ENCODE results near the gene NKX2-1.
A peak's percentile ranks its signal among the peaks of the same experiment; 100 is the strongest.
"Not testable (repeated sequence)": the region's sequence is repeated elsewhere in the genome, so short reads cannot be mapped to it uniquely, and the experiment has no call there.

The NKX2-1 gene

DNA sequence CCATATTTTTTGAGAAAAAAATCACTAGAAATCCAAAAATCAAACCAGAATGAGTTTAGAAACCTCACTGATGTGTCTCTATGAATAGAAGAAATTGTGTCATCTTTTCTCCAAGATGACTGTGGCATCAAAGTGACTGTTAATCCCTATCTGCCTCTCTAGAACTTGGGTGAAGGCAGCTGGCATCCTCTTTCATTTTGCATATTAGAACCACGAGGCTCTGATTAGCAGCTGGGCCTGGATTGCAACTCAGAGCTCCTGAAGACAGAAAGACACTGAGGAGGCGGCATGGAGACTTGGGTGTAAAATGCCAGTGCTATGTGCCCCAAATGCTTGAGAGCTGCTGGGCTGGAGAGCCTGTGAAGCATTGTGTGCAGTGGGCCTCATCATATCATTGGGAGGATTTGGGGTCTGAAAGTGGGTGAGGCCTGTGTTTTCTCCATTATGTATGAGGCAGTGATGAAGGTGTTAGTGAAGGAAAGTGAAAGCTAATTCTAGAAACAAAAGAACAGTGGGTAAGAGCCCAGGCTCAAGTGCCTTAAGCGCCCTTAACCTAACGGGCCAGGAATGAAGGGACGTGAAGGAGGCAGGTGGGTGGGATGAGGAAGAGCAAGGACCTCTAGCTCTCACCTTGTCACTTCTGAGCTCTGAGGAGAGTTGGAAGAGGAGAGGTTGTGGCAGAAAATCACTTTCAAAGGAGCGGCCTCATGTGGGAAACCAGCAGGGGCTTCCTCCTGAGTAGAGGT, 36.1 kb upstream of the NKX2-1 start:
- TF ChIP-seq ISL1 (CRISPR knock-in tag; IDR thresholded peaks at IDR 0.05) (no peak), GLIS3 (CRISPR knock-in tag; IDR thresholded peaks at IDR 0.05) (no peak), RARB (CRISPR knock-in tag; IDR thresholded peaks at IDR 0.05) (no peak), BACH2 (CRISPR knock-in tag; IDR thresholded peaks at IDR 0.05; ENCODE audit: borderline replicate concordance) (no peak)
- ATAC-seq, result no peak

DNA sequence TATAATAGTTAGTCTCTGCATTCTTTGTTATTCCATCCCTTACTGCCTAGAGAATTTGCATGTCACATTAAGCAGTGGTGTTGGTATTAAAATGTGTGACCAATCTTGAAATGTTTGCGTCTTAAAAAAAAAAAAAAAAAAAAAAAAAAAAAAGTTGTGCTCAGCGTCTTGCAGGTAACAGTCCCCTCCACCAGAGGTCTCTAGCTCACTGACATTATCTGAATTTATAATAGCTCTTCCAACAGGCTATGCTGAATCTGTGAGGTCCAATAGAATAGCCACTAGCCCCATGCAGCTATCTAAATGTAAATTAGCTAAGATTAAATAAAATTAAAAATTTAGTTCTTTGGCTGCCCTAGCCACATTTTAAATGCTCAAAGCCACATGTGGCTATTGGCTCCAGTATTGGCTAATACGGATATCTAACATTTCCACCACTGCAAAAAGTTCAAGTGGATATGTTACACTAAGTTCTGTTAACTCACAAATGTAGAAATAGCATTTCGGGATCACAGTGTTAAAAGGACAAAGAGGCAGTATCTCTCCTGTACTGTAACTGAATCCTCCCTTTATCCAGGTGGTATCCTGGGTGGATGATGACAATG, 33.7 kb upstream of the NKX2-1 start:
- ATAC-seq, result peak; percentile 83
- TF ChIP-seq ESRRG (CRISPR knock-in tag; IDR thresholded peaks at IDR 0.05) (no peak), ZNF70 (CRISPR knock-in tag; IDR thresholded peaks at IDR 0.05) (no peak), ZFP3 (CRISPR knock-in tag; IDR thresholded peaks at IDR 0.05) (no peak), ZFP30 (CRISPR knock-in tag; IDR thresholded peaks at IDR 0.05) (no peak), SNAI2 (CRISPR knock-in tag; IDR thresholded peaks at IDR 0.05) (no peak), ZNF8 (CRISPR knock-in tag; IDR thresholded peaks at IDR 0.05) (no peak), ISL1 (CRISPR knock-in tag; IDR thresholded peaks at IDR 0.05) (no peak), RARB (CRISPR knock-in tag; IDR thresholded peaks at IDR 0.05) (no peak), OSR1 (CRISPR knock-in tag; IDR thresholded peaks at IDR 0.05) (no peak), GLIS3 (CRISPR knock-in tag; IDR thresholded peaks at IDR 0.05) (no peak), ARNTL (CRISPR knock-in tag; IDR thresholded peaks at IDR 0.05; ENCODE audit: borderline replicate concordance, low read depth) (no peak)
- TF ChIP-seq, protein P1, sequence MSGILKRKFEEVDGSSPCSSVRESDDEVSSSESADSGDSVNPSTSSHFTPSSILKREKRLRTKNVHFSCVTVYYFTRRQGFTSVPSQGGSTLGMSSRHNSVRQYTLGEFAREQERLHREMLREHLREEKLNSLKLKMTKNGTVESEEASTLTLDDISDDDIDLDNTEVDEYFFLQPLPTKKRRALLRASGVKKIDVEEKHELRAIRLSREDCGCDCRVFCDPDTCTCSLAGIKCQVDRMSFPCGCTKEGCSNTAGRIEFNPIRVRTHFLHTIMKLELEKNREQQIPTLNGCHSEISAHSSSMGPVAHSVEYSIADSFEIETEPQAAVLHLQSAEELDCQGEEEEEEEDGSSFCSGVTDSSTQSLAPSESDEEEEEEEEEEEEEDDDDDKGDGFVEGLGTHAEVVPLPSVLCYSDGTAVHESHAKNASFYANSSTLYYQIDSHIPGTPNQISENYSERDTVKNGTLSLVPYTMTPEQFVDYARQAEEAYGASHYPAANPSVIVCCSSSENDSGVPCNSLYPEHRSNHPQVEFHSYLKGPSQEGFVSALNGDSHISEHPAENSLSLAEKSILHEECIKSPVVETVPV (CRISPR knock-in tag; IDR thresholded peaks at IDR 0.05), result no peak
- TF ChIP-seq, protein P2, sequence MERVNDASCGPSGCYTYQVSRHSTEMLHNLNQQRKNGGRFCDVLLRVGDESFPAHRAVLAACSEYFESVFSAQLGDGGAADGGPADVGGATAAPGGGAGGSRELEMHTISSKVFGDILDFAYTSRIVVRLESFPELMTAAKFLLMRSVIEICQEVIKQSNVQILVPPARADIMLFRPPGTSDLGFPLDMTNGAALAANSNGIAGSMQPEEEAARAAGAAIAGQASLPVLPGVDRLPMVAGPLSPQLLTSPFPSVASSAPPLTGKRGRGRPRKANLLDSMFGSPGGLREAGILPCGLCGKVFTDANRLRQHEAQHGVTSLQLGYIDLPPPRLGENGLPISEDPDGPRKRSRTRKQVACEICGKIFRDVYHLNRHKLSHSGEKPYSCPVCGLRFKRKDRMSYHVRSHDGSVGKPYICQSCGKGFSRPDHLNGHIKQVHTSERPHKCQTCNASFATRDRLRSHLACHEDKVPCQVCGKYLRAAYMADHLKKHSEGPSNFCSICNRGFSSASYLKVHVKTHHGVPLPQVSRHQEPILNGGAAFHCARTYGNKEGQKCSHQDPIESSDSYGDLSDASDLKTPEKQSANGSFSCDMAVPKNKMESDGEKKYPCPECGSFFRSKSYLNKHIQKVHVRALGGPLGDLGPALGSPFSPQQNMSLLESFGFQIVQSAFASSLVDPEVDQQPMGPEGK (CRISPR knock-in tag; IDR thresholded peaks at IDR 0.05; ENCODE audit: borderline replicate concordance), result no peak

DNA sequence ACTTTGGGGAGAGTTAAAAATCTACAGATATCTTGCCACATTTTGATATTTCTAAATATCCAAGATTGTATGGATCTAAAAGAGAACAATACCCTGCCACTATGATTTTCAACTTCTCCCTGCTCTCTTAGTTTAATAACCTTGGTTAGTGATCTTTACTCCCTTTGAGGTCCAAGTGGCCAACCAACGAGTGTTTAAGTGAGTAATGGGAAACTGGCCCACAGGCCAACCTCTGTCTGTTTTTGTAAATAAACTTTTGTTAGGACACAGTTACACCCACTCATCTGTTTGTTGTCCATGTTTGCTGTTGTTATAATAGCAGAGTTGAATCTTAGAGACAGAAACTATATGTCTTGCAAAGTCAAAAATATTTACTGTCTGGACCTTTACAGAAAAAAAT, 30.9 kb upstream of the NKX2-1 start:
- ATAC-seq, result no peak
- TF ChIP-seq ZNF70 (CRISPR knock-in tag; IDR thresholded peaks at IDR 0.05) (no peak), PPARA (CRISPR knock-in tag; IDR thresholded peaks at IDR 0.05; ENCODE audit: borderline replicate concordance) (no peak), ARNTL (CRISPR knock-in tag; IDR thresholded peaks at IDR 0.05; ENCODE audit: borderline replicate concordance, low read depth) (no peak), ISL1 (CRISPR knock-in tag; IDR thresholded peaks at IDR 0.05) (no peak), ZNF565 (CRISPR knock-in tag; conservative IDR thresholded peaks at IDR 0.05; ENCODE audit: low read depth) (no peak), RARB (CRISPR knock-in tag; IDR thresholded peaks at IDR 0.05) (no peak), ZC3H10 (CRISPR knock-in tag; IDR thresholded peaks at IDR 0.05) (no peak), TCF4 (CRISPR knock-in tag; IDR thresholded peaks at IDR 0.05; ENCODE audit: borderline replicate concordance) (no peak), BACH2 (CRISPR knock-in tag; IDR thresholded peaks at IDR 0.05; ENCODE audit: borderline replicate concordance) (no peak), OSR1 (CRISPR knock-in tag; IDR thresholded peaks at IDR 0.05) (no peak), CSDC2 (CRISPR knock-in tag; IDR thresholded peaks at IDR 0.05) (no peak), ESRRG (CRISPR knock-in tag; IDR thresholded peaks at IDR 0.05) (no peak), ZFP3 (CRISPR knock-in tag; IDR thresholded peaks at IDR 0.05) (no peak), ZNF8 (CRISPR knock-in tag; IDR thresholded peaks at IDR 0.05) (no peak)
- TF ChIP-seq, protein P3, sequence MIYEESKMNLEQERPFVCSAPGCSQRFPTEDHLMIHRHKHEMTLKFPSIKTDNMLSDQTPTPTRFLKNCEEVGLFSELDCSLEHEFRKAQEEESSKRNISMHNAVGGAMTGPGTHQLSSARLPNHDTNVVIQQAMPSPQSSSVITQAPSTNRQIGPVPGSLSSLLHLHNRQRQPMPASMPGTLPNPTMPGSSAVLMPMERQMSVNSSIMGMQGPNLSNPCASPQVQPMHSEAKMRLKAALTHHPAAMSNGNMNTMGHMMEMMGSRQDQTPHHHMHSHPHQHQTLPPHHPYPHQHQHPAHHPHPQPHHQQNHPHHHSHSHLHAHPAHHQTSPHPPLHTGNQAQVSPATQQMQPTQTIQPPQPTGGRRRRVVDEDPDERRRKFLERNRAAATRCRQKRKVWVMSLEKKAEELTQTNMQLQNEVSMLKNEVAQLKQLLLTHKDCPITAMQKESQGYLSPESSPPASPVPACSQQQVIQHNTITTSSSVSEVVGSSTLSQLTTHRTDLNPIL (CRISPR knock-in tag; IDR thresholded peaks at IDR 0.05; ENCODE audit: low read depth), result no peak
- TF ChIP-seq, protein P2 (CRISPR knock-in tag; IDR thresholded peaks at IDR 0.05; ENCODE audit: borderline replicate concordance), result no peak
- TF ChIP-seq, protein P1 (CRISPR knock-in tag; IDR thresholded peaks at IDR 0.05), result no peak
- TF ChIP-seq, protein P4, sequence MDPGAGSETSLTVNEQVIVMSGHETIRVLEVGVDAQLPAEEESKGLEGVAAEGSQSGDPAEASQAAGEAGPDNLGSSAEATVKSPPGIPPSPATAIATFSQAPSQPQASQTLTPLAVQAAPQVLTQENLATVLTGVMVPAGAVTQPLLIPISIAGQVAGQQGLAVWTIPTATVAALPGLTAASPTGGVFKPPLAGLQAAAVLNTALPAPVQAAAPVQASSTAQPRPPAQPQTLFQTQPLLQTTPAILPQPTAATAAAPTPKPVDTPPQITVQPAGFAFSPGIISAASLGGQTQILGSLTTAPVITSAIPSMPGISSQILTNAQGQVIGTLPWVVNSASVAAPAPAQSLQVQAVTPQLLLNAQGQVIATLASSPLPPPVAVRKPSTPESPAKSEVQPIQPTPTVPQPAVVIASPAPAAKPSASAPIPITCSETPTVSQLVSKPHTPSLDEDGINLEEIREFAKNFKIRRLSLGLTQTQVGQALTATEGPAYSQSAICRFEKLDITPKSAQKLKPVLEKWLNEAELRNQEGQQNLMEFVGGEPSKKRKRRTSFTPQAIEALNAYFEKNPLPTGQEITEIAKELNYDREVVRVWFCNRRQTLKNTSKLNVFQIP (CRISPR knock-in tag; IDR thresholded peaks at IDR 0.05; ENCODE audit: borderline replicate concordance, low read depth), result no peak
- TF ChIP-seq, protein P5, sequence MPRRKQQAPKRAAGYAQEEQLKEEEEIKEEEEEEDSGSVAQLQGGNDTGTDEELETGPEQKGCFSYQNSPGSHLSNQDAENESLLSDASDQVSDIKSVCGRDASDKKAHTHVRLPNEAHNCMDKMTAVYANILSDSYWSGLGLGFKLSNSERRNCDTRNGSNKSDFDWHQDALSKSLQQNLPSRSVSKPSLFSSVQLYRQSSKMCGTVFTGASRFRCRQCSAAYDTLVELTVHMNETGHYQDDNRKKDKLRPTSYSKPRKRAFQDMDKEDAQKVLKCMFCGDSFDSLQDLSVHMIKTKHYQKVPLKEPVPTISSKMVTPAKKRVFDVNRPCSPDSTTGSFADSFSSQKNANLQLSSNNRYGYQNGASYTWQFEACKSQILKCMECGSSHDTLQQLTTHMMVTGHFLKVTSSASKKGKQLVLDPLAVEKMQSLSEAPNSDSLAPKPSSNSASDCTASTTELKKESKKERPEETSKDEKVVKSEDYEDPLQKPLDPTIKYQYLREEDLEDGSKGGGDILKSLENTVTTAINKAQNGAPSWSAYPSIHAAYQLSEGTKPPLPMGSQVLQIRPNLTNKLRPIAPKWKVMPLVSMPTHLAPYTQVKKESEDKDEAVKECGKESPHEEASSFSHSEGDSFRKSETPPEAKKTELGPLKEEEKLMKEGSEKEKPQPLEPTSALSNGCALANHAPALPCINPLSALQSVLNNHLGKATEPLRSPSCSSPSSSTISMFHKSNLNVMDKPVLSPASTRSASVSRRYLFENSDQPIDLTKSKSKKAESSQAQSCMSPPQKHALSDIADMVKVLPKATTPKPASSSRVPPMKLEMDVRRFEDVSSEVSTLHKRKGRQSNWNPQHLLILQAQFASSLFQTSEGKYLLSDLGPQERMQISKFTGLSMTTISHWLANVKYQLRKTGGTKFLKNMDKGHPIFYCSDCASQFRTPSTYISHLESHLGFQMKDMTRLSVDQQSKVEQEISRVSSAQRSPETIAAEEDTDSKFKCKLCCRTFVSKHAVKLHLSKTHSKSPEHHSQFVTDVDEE (CRISPR knock-in tag; IDR thresholded peaks at IDR 0.05), result no peak

DNA sequence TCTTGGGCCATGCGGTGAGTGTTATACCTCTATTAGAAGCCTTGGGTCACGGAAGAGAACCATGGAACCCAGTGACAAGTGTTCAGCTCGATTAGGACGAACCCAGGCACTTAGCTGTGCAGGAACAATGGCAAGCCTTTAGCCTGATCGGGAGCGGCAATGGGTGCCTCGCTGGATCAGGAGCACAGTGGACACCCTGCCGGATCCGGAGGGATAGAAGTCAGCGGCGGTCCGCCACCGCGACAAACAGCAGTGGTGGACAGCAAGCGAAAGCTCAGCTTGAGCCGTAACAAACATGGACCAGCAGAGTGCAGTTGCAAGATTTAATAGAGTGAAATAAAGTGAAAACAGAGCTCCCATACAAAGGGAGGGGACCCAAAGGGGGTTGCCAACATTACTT, 24.2 kb upstream of the NKX2-1 start:
- not testable (repeated sequence) for ATAC-seq
